Tibial nerve (tissue), 3 donors: ENCODE data around the gene FNIP2.

Experiments
- CTCF ChIP-seq, 5 experiments: fragments of 200-600 bp in 3 of 5; fragments of 450-650 bp in 2 of 5; sonication (generic) in 3 of 5; IDR thresholded peaks; one replicate each; pipeline ENCODE4 v1.5.1; 2016 to 2019; ENCODE audit warnings: antibody characterized with exemption in 5 of 5, mild to moderate bottlenecking in 3 of 5, moderate library complexity in 2 of 5
- POLR2A ChIP-seq, 2 donors: fragments of 450-650 bp; IDR thresholded peaks; one replicate each; pipeline ENCODE4 v1.6.1; 2017; ENCODE audit warnings: antibody characterized with exemption in 2 of 2, mild to moderate bottlenecking in 2 of 2, moderate library complexity in 2 of 2

GRCh38 chr4:158854236-158854635 lies 85.4 kb downstream of the FNIP2 start:
- TF ChIP-seq POLR2A (IDR thresholded peaks at IDR 0.05) (no peak), CTCF (IDR thresholded peaks at IDR 0.05) (no peak)
